ENCODE measurements around the gene AMELX. TPM values are rescaled to one million over a fixed set of nuclear protein-coding genes. Genes with fewer than 3 reads are reported as not detected.

AMELX gene
- total and polyA plus RNA-seq, 2 of the 13 experiments (the other 11 are each of a cell fraction or from before 2014, with no cell fraction given): not detected

GRCh38 chrX:11305641-11306040, 12.4 kb downstream of the AMELX start:
- no peaks in the 10 kb centered on the region for H3K9me3 ChIP-seq (ENCODE audit: low read length)
- no peak for ATAC-seq
- FAIRE-seq: no peak
- ChIA-PET POLR2A (no interaction called here), CTCF (ENCODE audit: low intra/inter-chr PET ratio, low total read pairs) (no interaction called here)
- no peaks in the 10 kb centered on the region for H3K36me3 ChIP-seq (replicated peaks in 1 of 2; ENCODE audit: control insufficient read depth in 1 of 2, insufficient read depth in 2 of 2, low read length in 2 of 2)
- in situ Hi-C loops (cut with HindIII; ENCODE audit: extremely low pct_ligation_motif_present, low pct_unique_long_range_greater_than_20kb) (no loop called here), intact Hi-C loops (cut with micrococcal nuclease; ENCODE audit: unreplicated experiment) (no loop called here)
- DNase-seq (ENCODE audit: low spot score): no peak
- H4K20me1 ChIP-seq (ENCODE audit: insufficient read depth, low read length): no peaks in the 10 kb centered on the region
- H3K27me3 ChIP-seq (ENCODE audit: control insufficient read depth in 1 of 2, insufficient read depth in 2 of 2, low read length in 2 of 2): no peaks in the 10 kb centered on the region
- no peak overlapping the region for H3K4me2 ChIP-seq (ENCODE audit: low read depth, low read length)
- TF ChIP-seq RAD51 (IDR thresholded peaks at IDR 0.05; ENCODE audit: borderline replicate concordance) (no peak), REL (CRISPR knock-in tag; conservative IDR thresholded peaks at IDR 0.05) (no peak), ZNF225 (CRISPR knock-in tag; IDR thresholded peaks at IDR 0.05) (no peak), GMEB1 (CRISPR knock-in tag; IDR thresholded peaks at IDR 0.05; ENCODE audit: borderline replicate concordance) (no peak), SOX5 (CRISPR knock-in tag; IDR thresholded peaks at IDR 0.05; ENCODE audit: borderline replicate concordance) (no peak), FOXO1 (CRISPR knock-in tag; IDR thresholded peaks at IDR 0.05) (no peak), NR2C2 (CRISPR knock-in tag; IDR thresholded peaks at IDR 0.05; ENCODE audit: borderline replicate concordance) (no peak), NR2F1 (CRISPR knock-in tag; IDR thresholded peaks at IDR 0.05) (no peak)
- no peak overlapping the region for H3K4me3 ChIP-seq (replicated peaks in 1 of 3; ENCODE audit: insufficient read depth in 1 of 3, low read depth in 2 of 3, low read length in 3 of 3)
- H2AFZ ChIP-seq (ENCODE audit: low read length): no peak overlapping the region
- no peak overlapping the region for H3K9ac ChIP-seq (ENCODE audit: insufficient read depth, low read depth, low read length)
- H3K79me2 ChIP-seq (ENCODE audit: insufficient read depth, low read length): no peaks in the 10 kb centered on the region
- no peak overlapping the region for H3K27ac ChIP-seq (ENCODE audit: extremely low read length, insufficient read depth, low read length)
- WGBS (ENCODE audit: low lambda C conversion rate): 0% methylated on average over 1 of the region's 1 CpG
- BruUV-seq (replicated peaks): no TSS peak
- no peaks in the 10 kb centered on the region for H3K4me1 ChIP-seq (ENCODE audit: insufficient read depth, low read length)

GRCh38 chrX:11309220-11309619, 16.0 kb downstream of the AMELX start:
- Histone ChIP-seq H3K27ac (ENCODE audit: extremely low read length, insufficient read depth, low read length) (no peak overlapping the region), H3K36me3 (replicated peaks in 1 of 2; ENCODE audit: control insufficient read depth in 1 of 2, insufficient read depth in 2 of 2, low read length in 2 of 2) (no peaks in the 10 kb centered on the region), H3K79me2 (ENCODE audit: insufficient read depth, low read length) (no peaks in the 10 kb centered on the region), H2AFZ (ENCODE audit: low read length) (no peak overlapping the region), H3K9me3 (ENCODE audit: low read length) (no peaks in the 10 kb centered on the region), H4K20me1 (ENCODE audit: insufficient read depth, low read length) (no peaks in the 10 kb centered on the region), H3K4me3 (replicated peaks in 1 of 3; ENCODE audit: insufficient read depth in 1 of 3, low read depth in 2 of 3, low read length in 3 of 3) (no peak overlapping the region), H3K4me1 (ENCODE audit: insufficient read depth, low read length) (no peaks in the 10 kb centered on the region), H3K27me3 (ENCODE audit: control insufficient read depth in 1 of 2, insufficient read depth in 2 of 2, low read length in 2 of 2) (no peaks in the 10 kb centered on the region), H3K4me2 (ENCODE audit: low read depth, low read length) (no peak overlapping the region), H3K9ac (ENCODE audit: insufficient read depth, low read depth, low read length) (no peak overlapping the region)
- FAIRE-seq (no peak), ATAC-seq (no peak), DNase-seq (ENCODE audit: low spot score) (no peak)
- intact Hi-C loops (cut with micrococcal nuclease; ENCODE audit: unreplicated experiment) (no loop called here), in situ Hi-C loops (cut with HindIII; ENCODE audit: extremely low pct_ligation_motif_present, low pct_unique_long_range_greater_than_20kb) (no loop called here)
- CTCF ChIA-PET (ENCODE audit: low intra/inter-chr PET ratio, low total read pairs): no interaction called here
- POLR2A ChIA-PET: no interaction called here
- BruUV-seq (replicated peaks): no TSS peak
- WGBS (ENCODE audit: low lambda C conversion rate): 86% methylated on average over 1 of the region's 5 CpGs
- TF ChIP-seq ZNF564 (CRISPR knock-in tag; IDR thresholded peaks at IDR 0.05): no peak
- TF ChIP-seq YY1 (IDR thresholded peaks at IDR 0.05; ENCODE audit: insufficient read depth, insufficient replicate concordance, low read depth, low read length): no peak
- TF ChIP-seq POLR2AphosphoS5 (IDR thresholded peaks at IDR 0.05; ENCODE audit: low read depth, low read length): no peak
- no peak for TF ChIP-seq ARNT2 (CRISPR knock-in tag; IDR thresholded peaks at IDR 0.05; ENCODE audit: low read depth)
- TF ChIP-seq ZEB1 (IDR thresholded peaks at IDR 0.05; ENCODE audit: insufficient replicate concordance, low read depth): no peak
- no peak for TF ChIP-seq ZNF264 (CRISPR knock-in tag; IDR thresholded peaks at IDR 0.05)
- no peak for TF ChIP-seq SMARCE1 (IDR thresholded peaks at IDR 0.05; ENCODE audit: borderline replicate concordance)
- no peak for TF ChIP-seq ZNF317 (CRISPR knock-in tag; IDR thresholded peaks at IDR 0.05)
